ENCODE results near the gene F12. TPM values are rescaled to one million over a fixed set of nuclear protein-coding genes. Genes with fewer than 3 reads are reported as not detected.

Gene F12
- total RNA-seq, 1 experiment from 2014 or later: 16.5 TPM

DNA sequence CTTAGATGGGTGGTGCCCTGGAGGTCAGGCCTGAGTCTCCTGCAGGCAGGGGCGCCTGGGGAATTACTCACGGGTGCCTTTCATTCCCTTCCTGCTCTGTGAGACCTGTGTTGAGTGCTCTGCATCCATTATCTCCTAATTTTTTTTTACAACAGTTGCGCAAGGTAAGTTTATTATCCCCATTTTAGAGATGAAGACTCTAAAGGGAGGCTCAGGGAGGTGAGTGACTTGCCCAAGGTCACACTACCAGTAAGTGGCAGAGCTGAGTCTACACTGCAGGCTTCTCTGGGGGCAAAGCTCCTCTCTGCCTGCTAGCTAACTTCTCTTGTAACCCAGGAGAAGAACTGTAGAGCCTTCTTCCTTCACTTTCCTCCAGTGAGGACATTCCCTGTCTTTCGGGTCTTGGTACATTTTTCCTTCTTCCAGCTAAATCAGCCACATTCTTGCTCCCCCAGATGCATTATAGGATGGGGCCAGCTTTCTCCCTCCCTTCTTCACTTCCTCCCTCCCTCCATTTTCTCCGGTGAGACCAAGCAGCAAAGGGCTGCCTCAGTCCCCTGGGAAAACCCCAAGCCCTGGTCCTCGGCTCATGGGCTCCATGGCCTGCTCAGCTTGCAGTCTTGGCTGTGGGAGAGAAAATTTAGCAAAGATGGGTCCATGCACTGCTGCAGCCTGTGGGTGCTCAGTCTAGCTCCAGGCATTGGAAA is 39.0 kb upstream of the F12 start:
- Mint-ChIP-seq H3K27me3 (ENCODE audit: insufficient read depth, unreplicated experiment) (no peaks in the 10 kb centered on the region), H3K36me3 (ENCODE audit: insufficient read depth, unreplicated experiment) (peaks cover 32% of the 10 kb centered on the region), H3K27ac (ENCODE audit: low read depth, unreplicated experiment) (peak overlapping the region; percentile 70), H3K4me3 (ENCODE audit: unreplicated experiment) (peak overlapping the region; percentile 75), H3K9me3 (ENCODE audit: unreplicated experiment) (no peaks in the 10 kb centered on the region), H3K4me1 (ENCODE audit: insufficient read depth, unreplicated experiment) (peaks cover 21% of the 10 kb centered on the region)
- TF ChIP-seq, protein P1, sequence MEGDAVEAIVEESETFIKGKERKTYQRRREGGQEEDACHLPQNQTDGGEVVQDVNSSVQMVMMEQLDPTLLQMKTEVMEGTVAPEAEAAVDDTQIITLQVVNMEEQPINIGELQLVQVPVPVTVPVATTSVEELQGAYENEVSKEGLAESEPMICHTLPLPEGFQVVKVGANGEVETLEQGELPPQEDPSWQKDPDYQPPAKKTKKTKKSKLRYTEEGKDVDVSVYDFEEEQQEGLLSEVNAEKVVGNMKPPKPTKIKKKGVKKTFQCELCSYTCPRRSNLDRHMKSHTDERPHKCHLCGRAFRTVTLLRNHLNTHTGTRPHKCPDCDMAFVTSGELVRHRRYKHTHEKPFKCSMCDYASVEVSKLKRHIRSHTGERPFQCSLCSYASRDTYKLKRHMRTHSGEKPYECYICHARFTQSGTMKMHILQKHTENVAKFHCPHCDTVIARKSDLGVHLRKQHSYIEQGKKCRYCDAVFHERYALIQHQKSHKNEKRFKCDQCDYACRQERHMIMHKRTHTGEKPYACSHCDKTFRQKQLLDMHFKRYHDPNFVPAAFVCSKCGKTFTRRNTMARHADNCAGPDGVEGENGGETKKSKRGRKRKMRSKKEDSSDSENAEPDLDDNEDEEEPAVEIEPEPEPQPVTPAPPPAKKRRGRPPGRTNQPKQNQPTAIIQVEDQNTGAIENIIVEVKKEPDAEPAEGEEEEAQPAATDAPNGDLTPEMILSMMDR (IDR thresholded peaks at IDR 0.05; ENCODE audit: unreplicated experiment): no peak
- intact Hi-C loops (cut with micrococcal nuclease): no loop called here
- BruUV-seq (replicated peaks): TSS peak; percentile 12
- ChIA-PET CTCF (interaction anchor here (0.6 to 15.3 kb wide), 14 partner anchors 9 to 1182 kb away, joined by 3 to 277 read pairs (median 3); partner anchors contain the start of genes DBN1 and PFN3), POLR2A (interaction anchor here (0.6 to 17.7 kb wide), 25 partner anchors 7 to 1038 kb away, joined by 3 to 217 read pairs (median 3); partner anchors contain the start of genes DDX41, GRK6, LMAN2 and MXD3)
- DNase-seq (ENCODE audit: unreplicated experiment): no peak

DNA sequence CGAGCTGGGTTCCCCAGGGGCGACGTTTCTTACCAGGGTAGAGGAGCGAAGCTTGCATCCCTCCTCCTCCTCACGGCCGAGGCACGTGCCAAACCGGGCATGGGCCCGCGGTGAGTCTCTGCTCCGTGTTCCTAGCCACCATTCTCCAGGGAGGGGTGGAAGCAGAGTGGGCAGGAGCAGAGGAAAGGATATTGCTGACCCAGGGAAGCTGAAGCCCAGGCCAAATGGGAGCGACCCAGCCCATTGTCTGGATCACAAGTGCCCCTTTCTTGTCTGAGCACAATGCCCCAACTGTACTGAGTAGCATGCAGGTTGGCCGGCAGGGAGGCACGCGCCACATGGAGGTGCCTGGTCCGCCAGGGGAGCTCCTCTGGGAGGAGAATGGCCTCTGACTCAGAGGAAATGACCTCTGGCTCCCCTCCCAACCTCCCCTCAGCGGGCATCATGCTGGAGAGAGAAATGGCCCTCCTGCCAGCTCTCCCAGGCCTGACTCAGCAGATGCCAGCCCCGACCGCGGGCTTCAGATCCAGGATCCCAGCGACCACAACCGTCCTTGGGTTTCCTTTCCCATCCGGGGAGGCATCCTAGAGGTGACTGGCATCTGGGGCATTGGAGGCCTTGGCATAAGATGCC is 38.4 kb upstream of the F12 start:
- no TSS peak for BruUV-seq (replicated peaks)
- H3K27me3 Mint-ChIP-seq (ENCODE audit: insufficient read depth, unreplicated experiment): no peaks in the 10 kb centered on the region

DNA sequence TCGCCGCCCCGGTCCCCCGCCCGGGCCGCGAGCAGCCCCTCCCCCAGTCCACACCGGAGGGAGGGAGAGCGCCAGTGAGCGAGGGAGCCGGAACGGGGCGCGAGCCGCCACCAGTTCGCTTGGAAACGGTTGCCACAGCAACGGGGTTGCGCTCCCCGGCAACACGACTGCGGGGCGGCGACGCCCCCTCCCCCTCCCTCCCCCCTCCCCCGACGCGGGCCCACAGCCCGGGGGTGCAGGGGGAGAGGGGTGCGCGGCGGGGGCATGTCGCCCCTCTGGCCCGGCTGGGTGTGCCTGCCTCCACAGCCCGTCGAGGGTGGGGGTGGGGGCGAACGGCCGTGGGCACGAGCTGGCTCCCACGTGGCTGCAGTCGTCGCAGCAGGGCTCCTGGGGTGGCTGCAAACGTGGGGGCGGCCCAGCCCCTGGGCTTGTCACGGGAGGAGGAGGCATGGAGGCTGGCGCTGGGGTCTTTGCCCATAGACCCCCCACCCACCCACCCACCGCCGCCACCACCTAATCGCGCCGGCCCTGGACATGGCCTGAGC is 37.8 kb upstream of the F12 start:
- DNase-seq (ENCODE audit: unreplicated experiment): peak; percentile 71
- Mint-ChIP-seq H3K27me3 (ENCODE audit: insufficient read depth, unreplicated experiment) (no peaks in the 10 kb centered on the region), H3K36me3 (ENCODE audit: insufficient read depth, unreplicated experiment) (peaks cover 38% of the 10 kb centered on the region), H3K4me1 (ENCODE audit: insufficient read depth, unreplicated experiment) (peaks cover 21% of the 10 kb centered on the region), H3K4me3 (ENCODE audit: unreplicated experiment) (peak overlapping the region; percentile 75), H3K27ac (ENCODE audit: low read depth, unreplicated experiment) (peak overlapping the region; percentile 70), H3K9me3 (ENCODE audit: unreplicated experiment) (no peaks in the 10 kb centered on the region)
- CTCF ChIA-PET: interaction anchor here (0.5 to 15.3 kb wide), 6 partner anchors 8 to 142 kb away, joined by 3 to 277 read pairs (median 31); partner anchors contain the start of gene PFN3
- no TSS peak for BruUV-seq (replicated peaks)
- POLR2A ChIA-PET: interaction anchor here (0.6 to 17.7 kb wide), 19 partner anchors 8 to 660 kb away, joined by 3 to 217 read pairs (median 4); partner anchors contain the start of genes DDX41, GRK6, LMAN2 and MXD3
- TF ChIP-seq, protein P1 (IDR thresholded peaks at IDR 0.05; ENCODE audit: unreplicated experiment): no peak
- intact Hi-C loops (cut with micrococcal nuclease): loop anchor here (1.0 kb wide), 1 partner anchor 21 kb away; the partner anchor contains the start of gene GRK6

More for the DNA sequence above, 38.4 kb upstream of the F12 start:
- DNase-seq (ENCODE audit: unreplicated experiment): peak; percentile 99
- peaks cover 21% of the 10 kb centered on the region for H3K4me1 Mint-ChIP-seq (ENCODE audit: insufficient read depth, unreplicated experiment)
- ChIA-PET POLR2A (interaction anchor here (0.6 to 17.7 kb wide), 25 partner anchors 8 to 1037 kb away, joined by 3 to 217 read pairs (median 3); partner anchors contain the start of genes DDX41, GRK6, LMAN2 and MXD3), CTCF (interaction anchor here (0.5 to 15.3 kb wide), 10 partner anchors 8 to 143 kb away, joined by 3 to 277 read pairs (median 4); partner anchors contain the start of genes DBN1 and PFN3)
- TF ChIP-seq, protein P1 (IDR thresholded peaks at IDR 0.05; ENCODE audit: unreplicated experiment): no peak
- peaks cover 38% of the 10 kb centered on the region for H3K36me3 Mint-ChIP-seq (ENCODE audit: insufficient read depth, unreplicated experiment)
- H3K27ac Mint-ChIP-seq (ENCODE audit: low read depth, unreplicated experiment): peak overlapping the region; percentile 70
- intact Hi-C loops (cut with micrococcal nuclease): loop anchor here (1.0 kb wide), 1 partner anchor 21 kb away; the partner anchor contains the start of gene GRK6
- H3K4me3 Mint-ChIP-seq (ENCODE audit: unreplicated experiment): peak overlapping the region; percentile 75
- no peaks in the 10 kb centered on the region for H3K9me3 Mint-ChIP-seq (ENCODE audit: unreplicated experiment)
